ENCODE results near the gene RIPPLY2. TPM values are rescaled to one million over a fixed set of nuclear protein-coding genes. Genes with fewer than 3 reads are reported as not detected.

The RIPPLY2 gene
- polyA plus RNA-seq, 3 donors: not detected

GRCh38 chr6:83879746-83880145 lies 26.6 kb downstream of the RIPPLY2 start:
- no peak overlapping the region for H3K4me3 ChIP-seq (replicated peaks in 1 of 3; ENCODE audit: low read depth in 2 of 3, low read length in 3 of 3)
- peaks cover 21 to 34% of the 10 kb centered on the region in 2 donors for H3K36me3 Mint-ChIP-seq
- H3K9me3 ChIP-seq (replicated peaks in 1 of 2; ENCODE audit: control insufficient read depth in 1 of 2, insufficient read depth in 1 of 2, low read length in 2 of 2): no peaks in the 10 kb centered on the region
- DNase-seq: no peak
- H3K4me1 ChIP-seq (ENCODE audit: control insufficient read depth in 1 of 2, insufficient read depth in 2 of 2, low read length in 2 of 2): no peaks in the 10 kb centered on the region
- no peak overlapping the region for H3K27ac ChIP-seq (ENCODE audit: low read depth in 1 of 2, low read length in 2 of 2)
- peaks cover 99% of the 10 kb centered on the region for H3K79me2 ChIP-seq (ENCODE audit: insufficient read depth, low read length)
- peaks cover 100% of the 10 kb centered on the region for H4K20me1 ChIP-seq (ENCODE audit: insufficient read depth, low read length)
- no peak for TF ChIP-seq CTCF (IDR thresholded peaks at IDR 0.05)
- H3K9me3 Mint-ChIP-seq: no peaks in the 10 kb centered on the region
- no peak overlapping the region for H3K4me3 Mint-ChIP-seq
- peaks cover 0 to 35% of the 10 kb centered on the region in 2 donors for H3K36me3 ChIP-seq (replicated peaks in 1 of 2; ENCODE audit: control insufficient read depth in 1 of 2, insufficient read depth in 2 of 2, low read length in 2 of 2)
- intact Hi-C loops (cut with micrococcal nuclease): loop anchor here (5.0 to 10.0 kb wide), 2 partner anchors 343 to 345 kb away; partner anchors contain the start of gene CEP162 (in 1 of the 2)
- WGBS (ENCODE audit: insufficient coverage): 95% methylated on average over 3 of the region's 4 CpGs
- H3K27me3 Mint-ChIP-seq (ENCODE audit: low read depth in 3 of 3): no peaks in the 10 kb centered on the region
- H3K27me3 ChIP-seq (ENCODE audit: control insufficient read depth in 2 of 2, insufficient read depth in 2 of 2, low read length in 2 of 2): no peaks in the 10 kb centered on the region
- no peak overlapping the region for H3K4me2 ChIP-seq (replicated peaks; ENCODE audit: extremely low read depth, low read length, poor library complexity, severe bottlenecking)
- H3K9ac ChIP-seq (ENCODE audit: insufficient read depth, low read length, poor library complexity, severe bottlenecking): no peak overlapping the region
- peak overlapping the region in 2 of 7 donors; percentile 34 to 59 for H3K27ac Mint-ChIP-seq
- peaks cover 13% of the 10 kb centered on the region for H3K4me1 Mint-ChIP-seq
- H2AFZ ChIP-seq (ENCODE audit: insufficient read depth, low read depth, low read length, poor library complexity, severe bottlenecking): no peak overlapping the region

GRCh38 chr6:83883240-83883639 lies 30.1 kb downstream of the RIPPLY2 start:
- Histone ChIP-seq H3K79me2 (ENCODE audit: insufficient read depth, low read length) (peaks cover 97% of the 10 kb centered on the region), H3K9ac (ENCODE audit: insufficient read depth, low read length, poor library complexity, severe bottlenecking) (no peak overlapping the region), H3K27me3 (ENCODE audit: control insufficient read depth in 2 of 2, insufficient read depth in 2 of 2, low read length in 2 of 2) (no peaks in the 10 kb centered on the region), H3K9me3 (replicated peaks in 1 of 2; ENCODE audit: control insufficient read depth in 1 of 2, insufficient read depth in 1 of 2, low read length in 2 of 2) (no peaks in the 10 kb centered on the region), H3K4me2 (replicated peaks; ENCODE audit: extremely low read depth, low read length, poor library complexity, severe bottlenecking) (no peak overlapping the region), H3K4me3 (replicated peaks in 1 of 3; ENCODE audit: low read depth in 2 of 3, low read length in 3 of 3) (no peak overlapping the region), H3K36me3 (replicated peaks in 1 of 2; ENCODE audit: control insufficient read depth in 1 of 2, insufficient read depth in 2 of 2, low read length in 2 of 2) (peaks cover 2 to 29% of the 10 kb centered on the region in 2 donors), H4K20me1 (ENCODE audit: insufficient read depth, low read length) (peaks cover 100% of the 10 kb centered on the region), H2AFZ (ENCODE audit: insufficient read depth, low read depth, low read length, poor library complexity, severe bottlenecking) (no peak overlapping the region), H3K27ac (ENCODE audit: low read depth in 1 of 2, low read length in 2 of 2) (no peak overlapping the region), H3K4me1 (ENCODE audit: control insufficient read depth in 1 of 2, insufficient read depth in 2 of 2, low read length in 2 of 2) (no peaks in the 10 kb centered on the region)
- DNase-seq: no peak
- WGBS (ENCODE audit: insufficient coverage): no CpG with 5 or more reads among the region's 2 CpGs
- H3K36me3 Mint-ChIP-seq: peaks cover 14 to 16% of the 10 kb centered on the region in 2 donors
- H3K27me3 Mint-ChIP-seq (ENCODE audit: low read depth in 3 of 3): no peaks in the 10 kb centered on the region
- intact Hi-C loops (cut with micrococcal nuclease): loop anchor here (5.0 to 10.0 kb wide), 2 partner anchors 339 to 342 kb away; partner anchors contain the start of gene CEP162 (in 1 of the 2)
- H3K9me3 Mint-ChIP-seq: no peaks in the 10 kb centered on the region
- H3K4me3 Mint-ChIP-seq: no peak overlapping the region
- H3K27ac Mint-ChIP-seq: peak overlapping the region in 1 of 7 donors; percentile 31
- peaks cover 8% of the 10 kb centered on the region for H3K4me1 Mint-ChIP-seq
- TF ChIP-seq CTCF (IDR thresholded peaks at IDR 0.05): no peak
